ENCODE results near the gene ZBED1.

GRCh38 chrX:2471641-2472040 is 29.1 kb downstream of the ZBED1 start:
- TF ChIP-seq CTCF (optimal IDR thresholded peaks at IDR 0.05 in 1 of 3, IDR thresholded peaks at IDR 0.05 in 1 of 3, conservative IDR thresholded peaks at IDR 0.05 in 1 of 3; ENCODE audit: extremely low read depth in 1 of 3, insufficient read depth in 2 of 3, low read length in 3 of 3) (no peak), EZH2 (IDR thresholded peaks at IDR 0.05; ENCODE audit: low read length) (no peak)

Data from keratinocyte (primary cell).